NT2/D1 (cell line): ENCODE data around the gene CDH22.

ENCODE experiments used
- SUZ12 ChIP-seq: IDR thresholded peaks from 2 replicates; pipeline ENCODE4 v1.6.1; 2011; ENCODE audit not compliant: insufficient read length, insufficient read depth; ENCODE audit errors: extremely low read depth
- YY1 ChIP-seq: IDR thresholded peaks from 2 replicates; pipeline ENCODE4 v1.6.1; 2011; ENCODE audit not compliant: insufficient read length, insufficient read depth
- ZNF274 ChIP-seq: IDR thresholded peaks from 2 replicates; pipeline ENCODE4 v1.6.1; 2011; ENCODE audit warnings: mild to moderate bottlenecking, low read depth, low read length

GRCh38 chr20:46267108-46268105 is 40.9 kb downstream of the CDH22 start:
- no peak for TF ChIP-seq ZNF274
- no peak for TF ChIP-seq SUZ12
- no peak for TF ChIP-seq YY1
